DOHH2 (cell line): ENCODE measurements around the gene RNF19B.

ENCODE experiments used
- H3F3A ChIP-seq: fragments of 200-600 bp; sonication (generic), shearing (Covaris generic); 2 replicates; pipeline ENCODE4 v1.6.0; 2016; ENCODE audit warnings: antibody characterized with exemption, mild to moderate bottlenecking; ENCODE audit not compliant: control insufficient read depth, insufficient read depth
- H3K27ac ChIP-seq: fragments of 200-600 bp; sonication (generic); 2 replicates; pipeline ENCODE4 v1.5.1; 2014; ENCODE audit warnings: low read depth, mild to moderate bottlenecking, low read length, moderate library complexity
- H3K27me3 ChIP-seq: fragments of 200-600 bp; sonication (generic); 2 replicates; pipeline ENCODE4 v1.6.1; 2014; ENCODE audit warnings: mild to moderate bottlenecking, low read length, mixed read lengths; ENCODE audit not compliant: control insufficient read depth
- H3K36me3 ChIP-seq: fragments of 200-600 bp; sonication (generic); 2 replicates; pipeline ENCODE4 v1.6.1; 2014; ENCODE audit warnings: mild to moderate bottlenecking, low read length, moderate library complexity, mixed read lengths; ENCODE audit not compliant: control insufficient read depth
- H3K4me1 ChIP-seq: fragments of 200-600 bp; sonication (generic); 2 replicates; pipeline ENCODE4 v1.6.1; 2014; ENCODE audit warnings: mild to moderate bottlenecking, low read length, mixed read lengths; ENCODE audit not compliant: control insufficient read depth
- H3K4me2 ChIP-seq: fragments of 200-600 bp; sonication (generic); 2 replicates; pipeline ENCODE4 v1.6.0; 2014; ENCODE audit warnings: mild to moderate bottlenecking, low read length, moderate library complexity
- H3K4me3 ChIP-seq: fragments of 200-600 bp; sonication (generic); 2 replicates; pipeline ENCODE4 v1.5.1; 2014; ENCODE audit warnings: mild to moderate bottlenecking, low read length, mixed read lengths
- H3K79me2 ChIP-seq: fragments of 200-600 bp; sonication (generic); 2 replicates; pipeline ENCODE4 v1.6.1; 2014; ENCODE audit warnings: mild to moderate bottlenecking, low read length, mixed read lengths; ENCODE audit not compliant: control insufficient read depth
- H3K9me2 ChIP-seq: fragments of 200-600 bp; sonication (generic); replicated peaks from 2 replicates; pipeline ENCODE4 v1.6.1; 2014; ENCODE audit warnings: mild to moderate bottlenecking, low read length, mixed read lengths; ENCODE audit not compliant: control insufficient read depth
- H3K9me3 ChIP-seq: fragments of 200-600 bp; sonication (generic); 2 replicates; pipeline ENCODE4 v1.6.1; 2014; ENCODE audit warnings: antibody characterized with exemption, low read length, mixed read lengths; ENCODE audit not compliant: control insufficient read depth, insufficient read depth
- H4K20me1 ChIP-seq: fragments of 200-600 bp; sonication (generic); 2 replicates; pipeline ENCODE4 v1.6.0; 2014; ENCODE audit warnings: low read depth, mild to moderate bottlenecking, antibody characterized with exemption, low read length, moderate library complexity; ENCODE audit not compliant: control insufficient read depth, insufficient read depth
- EZH2phosphoT487 ChIP-seq: fragments of 200-600 bp; sonication (generic); IDR thresholded peaks from 2 replicates; pipeline ENCODE4 v1.6.1; 2017; ENCODE audit warnings: borderline replicate concordance, mild to moderate bottlenecking, antibody characterized with exemption, low read length, moderate library complexity, mixed read lengths
- TF ChIP-seq, protein P1 (sequence below): fragments of 200-600 bp; sonication (generic); IDR thresholded peaks from one replicate; pipeline ENCODE4 v1.5.1; 2014; ENCODE audit warnings: antibody characterized with exemption, mild to moderate bottlenecking, low read depth, low read length; ENCODE audit not compliant: poor library complexity, severe bottlenecking

RNF19B gene

GRCh38 chr1:33004613-33005012 lies 40.0 kb upstream of the RNF19B start:
- Histone ChIP-seq H3K36me3 (peaks cover 39% of the 10 kb centered on the region), H3K79me2 (no peaks in the 10 kb centered on the region), H3K4me3 (no peak overlapping the region), H3K27ac (no peak overlapping the region), H3K9me3 (no peaks in the 10 kb centered on the region), H3K9me2 (no peaks in the 10 kb centered on the region), H4K20me1 (no peaks in the 10 kb centered on the region), H3K4me2 (no peak overlapping the region), H3K27me3 (no peaks in the 10 kb centered on the region), H3F3A (peaks cover 12% of the 10 kb centered on the region), H3K4me1 (no peaks in the 10 kb centered on the region)
- TF ChIP-seq, protein P1, sequence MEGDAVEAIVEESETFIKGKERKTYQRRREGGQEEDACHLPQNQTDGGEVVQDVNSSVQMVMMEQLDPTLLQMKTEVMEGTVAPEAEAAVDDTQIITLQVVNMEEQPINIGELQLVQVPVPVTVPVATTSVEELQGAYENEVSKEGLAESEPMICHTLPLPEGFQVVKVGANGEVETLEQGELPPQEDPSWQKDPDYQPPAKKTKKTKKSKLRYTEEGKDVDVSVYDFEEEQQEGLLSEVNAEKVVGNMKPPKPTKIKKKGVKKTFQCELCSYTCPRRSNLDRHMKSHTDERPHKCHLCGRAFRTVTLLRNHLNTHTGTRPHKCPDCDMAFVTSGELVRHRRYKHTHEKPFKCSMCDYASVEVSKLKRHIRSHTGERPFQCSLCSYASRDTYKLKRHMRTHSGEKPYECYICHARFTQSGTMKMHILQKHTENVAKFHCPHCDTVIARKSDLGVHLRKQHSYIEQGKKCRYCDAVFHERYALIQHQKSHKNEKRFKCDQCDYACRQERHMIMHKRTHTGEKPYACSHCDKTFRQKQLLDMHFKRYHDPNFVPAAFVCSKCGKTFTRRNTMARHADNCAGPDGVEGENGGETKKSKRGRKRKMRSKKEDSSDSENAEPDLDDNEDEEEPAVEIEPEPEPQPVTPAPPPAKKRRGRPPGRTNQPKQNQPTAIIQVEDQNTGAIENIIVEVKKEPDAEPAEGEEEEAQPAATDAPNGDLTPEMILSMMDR: no peak
- no peak for TF ChIP-seq EZH2phosphoT487

- no peaks in the 10 kb centered on the region for H3K27me3 ChIP-seq
- H3K27ac ChIP-seq: no peak overlapping the region
- H3K4me3 ChIP-seq: no peak overlapping the region
- TF ChIP-seq, protein P1: no peak
- no peak for TF ChIP-seq EZH2phosphoT487
- no peaks in the 10 kb centered on the region for H3K9me2 ChIP-seq
- no peaks in the 10 kb centered on the region for H4K20me1 ChIP-seq
- H3F3A ChIP-seq: peaks cover 12% of the 10 kb centered on the region
- no peaks in the 10 kb centered on the region for H3K4me1 ChIP-seq
- H3K36me3 ChIP-seq: peaks cover 30% of the 10 kb centered on the region
- no peaks in the 10 kb centered on the region for H3K9me3 ChIP-seq
- no peaks in the 10 kb centered on the region for H3K79me2 ChIP-seq
- H3K4me2 ChIP-seq: no peak overlapping the region
Measured at GRCh38 chr1:33003657-33004056, 39.0 kb upstream of the RNF19B start.

- Histone ChIP-seq H3K4me3 (no peak overlapping the region), H3K4me2 (no peak overlapping the region), H4K20me1 (no peaks in the 10 kb centered on the region), H3K79me2 (no peaks in the 10 kb centered on the region), H3K36me3 (peaks cover 13% of the 10 kb centered on the region), H3K4me1 (peaks cover 7% of the 10 kb centered on the region; the same call in 1 of the 2 replicates), H3K9me2 (no peaks in the 10 kb centered on the region), H3F3A (peaks cover 12% of the 10 kb centered on the region), H3K9me3 (no peaks in the 10 kb centered on the region), H3K27ac (no peak overlapping the region), H3K27me3 (no peaks in the 10 kb centered on the region)
- TF ChIP-seq, protein P1: no peak
- TF ChIP-seq EZH2phosphoT487: no peak
Measured at GRCh38 chr1:33002006-33002405, 37.4 kb upstream of the RNF19B start.
